Mucosa of rectum (tissue), 2 donors: ENCODE measurements around the gene UBA1.

Experiments
- H3K27ac ChIP-seq, 2 donors: one replicate each; pipeline ENCODE4 v1.7.0; 2013; ENCODE audit warnings: inconsistent platforms in 2 of 2, low read depth in 2 of 2, low read length in 2 of 2
- H3K27me3 ChIP-seq, 2 donors: one replicate each; pipeline ENCODE4 v1.7.0; 2013; ENCODE audit warnings: low read length in 2 of 2; ENCODE audit not compliant: control insufficient read depth in 2 of 2, insufficient read depth in 2 of 2
- H3K36me3 ChIP-seq, 2 donors: one replicate each; pipeline ENCODE4 v1.7.0; 2013; ENCODE audit warnings: low read length in 2 of 2; ENCODE audit not compliant: control insufficient read depth in 2 of 2, insufficient read depth in 2 of 2
- H3K4me1 ChIP-seq, 2 donors: one replicate each; pipeline ENCODE4 v1.7.0; 2013; ENCODE audit warnings: low read length in 2 of 2, mild to moderate bottlenecking in 1 of 2; ENCODE audit not compliant: control insufficient read depth in 2 of 2, insufficient read depth in 2 of 2
- H3K4me3 ChIP-seq, 2 donors: one replicate each; pipeline ENCODE4 v1.7.0; 2013; ENCODE audit warnings: low read length in 2 of 2
- H3K9ac ChIP-seq, 2 donors: one replicate each; pipeline ENCODE4 v1.7.0; 2013; ENCODE audit warnings: low read length in 2 of 2, low read depth in 1 of 2, mild to moderate bottlenecking in 1 of 2
- H3K9me3 ChIP-seq, 2 donors: one replicate each; pipeline ENCODE4 v1.7.0; 2013; ENCODE audit warnings: low read length in 2 of 2; ENCODE audit not compliant: control insufficient read depth in 2 of 2
- donor health status: healthy.
- donor health status: Normal muscosa, but diverticular disease.

UBA1 gene

DNA sequence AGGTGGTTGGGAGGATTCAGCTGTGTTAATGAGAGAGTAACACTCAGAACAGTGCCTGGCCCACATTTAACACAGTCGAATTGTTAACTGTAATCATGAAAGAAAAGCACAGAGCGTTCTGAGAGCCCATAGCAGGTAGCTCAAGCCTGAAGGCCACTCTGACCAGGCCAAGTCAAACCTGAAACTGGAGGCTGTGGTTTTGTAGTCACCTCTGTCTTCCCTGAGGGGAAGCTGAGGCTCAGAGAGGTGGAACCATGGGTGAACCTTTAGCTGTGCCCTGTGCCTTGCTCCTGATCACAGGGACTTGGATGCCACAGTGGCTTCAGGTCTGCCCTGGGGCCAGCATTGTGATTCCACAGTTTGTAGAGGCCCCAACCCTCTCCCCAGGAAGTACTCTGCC lies 16.6 kb upstream of the UBA1 start:
- H3K36me3 ChIP-seq = peaks cover 48 to 53% of the 10 kb centered on the region in 2 donors

DNA sequence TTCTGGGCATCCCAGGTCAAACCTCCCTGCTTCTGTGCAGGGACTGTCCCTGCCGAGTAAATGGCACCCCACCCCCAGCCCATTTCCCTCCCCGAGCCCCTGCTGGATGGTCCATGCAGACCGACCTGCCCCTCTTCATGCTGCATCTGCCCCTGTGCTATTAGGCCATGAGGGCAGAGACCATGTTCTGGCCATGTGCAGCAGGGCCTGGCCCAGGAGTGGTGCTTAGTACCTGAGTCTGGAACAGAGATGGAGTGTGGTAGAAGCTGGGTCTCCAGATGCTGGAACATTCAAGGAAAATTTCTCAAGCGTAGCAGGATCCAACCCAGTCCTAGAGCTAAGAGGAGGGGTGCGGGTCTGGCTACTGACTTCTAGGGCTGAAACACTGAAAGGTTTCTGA lies 15.3 kb upstream of the UBA1 start:
- Histone ChIP-seq H3K27me3 (peaks cover 9 to 20% of the 10 kb centered on the region in 2 donors), H3K36me3 (peaks cover 47 to 54% of the 10 kb centered on the region in 2 donors), H3K9ac (no peak overlapping the region), H3K4me1 (no peaks in the 10 kb centered on the region), H3K27ac (no peak overlapping the region), H3K4me3 (no peak overlapping the region), H3K9me3 (no peaks in the 10 kb centered on the region)

More for the DNA sequence above, 16.6 kb upstream of the UBA1 start:
- no peak overlapping the region for H3K9ac ChIP-seq
- H3K27ac ChIP-seq = no peak overlapping the region
- peaks cover 9 to 14% of the 10 kb centered on the region in 2 donors for H3K27me3 ChIP-seq
- no peak overlapping the region for H3K4me3 ChIP-seq
- no peaks in the 10 kb centered on the region for H3K9me3 ChIP-seq
- H3K4me1 ChIP-seq = no peaks in the 10 kb centered on the region

DNA sequence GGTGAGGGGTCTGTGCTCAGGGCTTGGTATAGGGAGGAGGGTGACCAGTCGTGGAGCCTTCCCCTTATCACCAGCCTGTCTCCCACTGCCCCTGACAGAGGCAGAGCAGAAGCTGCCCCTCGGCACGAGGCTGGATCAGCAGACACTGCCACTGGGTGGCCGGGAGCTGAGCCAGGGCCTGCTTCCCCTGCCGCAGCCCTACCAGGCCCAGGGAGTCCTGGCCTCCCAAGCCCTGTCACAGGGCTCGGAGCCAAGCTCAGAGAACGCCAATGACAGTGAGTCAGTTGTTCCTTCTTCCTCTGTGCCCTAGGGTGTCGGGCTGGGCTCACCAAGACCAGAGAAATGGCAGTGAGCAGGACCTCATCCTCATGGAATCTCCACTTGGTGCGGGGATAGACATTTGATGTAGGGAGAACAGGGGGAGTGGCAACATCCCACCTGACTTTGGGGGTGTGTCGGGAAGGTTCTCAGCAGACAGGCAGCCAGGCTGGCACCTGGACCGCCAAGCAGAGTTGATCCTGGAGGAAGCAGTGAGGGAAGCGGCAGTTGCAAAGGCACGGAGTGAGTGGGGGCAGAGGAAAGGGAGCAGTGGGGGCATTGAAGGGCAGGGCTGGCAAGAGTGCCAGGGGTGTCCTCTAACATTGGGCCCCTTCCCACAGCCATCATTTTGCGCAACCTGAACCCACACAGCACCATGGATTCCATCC lies 14.3 kb upstream of the UBA1 start:
- H3K27me3 ChIP-seq = peaks cover 9 to 20% of the 10 kb centered on the region in 2 donors
- H3K4me3 ChIP-seq = no peak overlapping the region
- H3K4me1 ChIP-seq = no peaks in the 10 kb centered on the region
- peaks cover 46 to 52% of the 10 kb centered on the region in 2 donors for H3K36me3 ChIP-seq
- no peak overlapping the region for H3K27ac ChIP-seq
- H3K9me3 ChIP-seq = no peaks in the 10 kb centered on the region
- no peak overlapping the region for H3K9ac ChIP-seq

DNA sequence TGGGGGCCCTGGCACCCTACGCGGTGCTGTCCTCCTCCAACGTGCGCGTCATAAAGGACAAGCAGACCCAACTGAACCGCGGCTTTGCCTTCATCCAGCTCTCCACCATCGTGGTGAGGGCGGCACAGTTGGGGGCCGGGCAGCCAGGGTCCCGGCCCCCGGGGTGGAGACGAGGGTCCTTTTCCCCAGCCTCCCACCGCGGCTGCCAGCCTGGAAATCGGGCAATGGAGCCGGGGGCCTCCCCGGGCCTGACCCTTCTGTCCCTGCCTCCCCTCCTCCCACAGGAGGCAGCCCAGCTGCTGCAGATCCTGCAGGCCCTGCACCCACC lies 13.7 kb upstream of the UBA1 start:
- Histone ChIP-seq H3K27me3 (peaks cover 9 to 20% of the 10 kb centered on the region in 2 donors), H3K4me3 (no peak overlapping the region), H3K4me1 (no peaks in the 10 kb centered on the region), H3K27ac (no peak overlapping the region), H3K9me3 (no peaks in the 10 kb centered on the region), H3K36me3 (peaks cover 46 to 52% of the 10 kb centered on the region in 2 donors), H3K9ac (no peak overlapping the region)

DNA sequence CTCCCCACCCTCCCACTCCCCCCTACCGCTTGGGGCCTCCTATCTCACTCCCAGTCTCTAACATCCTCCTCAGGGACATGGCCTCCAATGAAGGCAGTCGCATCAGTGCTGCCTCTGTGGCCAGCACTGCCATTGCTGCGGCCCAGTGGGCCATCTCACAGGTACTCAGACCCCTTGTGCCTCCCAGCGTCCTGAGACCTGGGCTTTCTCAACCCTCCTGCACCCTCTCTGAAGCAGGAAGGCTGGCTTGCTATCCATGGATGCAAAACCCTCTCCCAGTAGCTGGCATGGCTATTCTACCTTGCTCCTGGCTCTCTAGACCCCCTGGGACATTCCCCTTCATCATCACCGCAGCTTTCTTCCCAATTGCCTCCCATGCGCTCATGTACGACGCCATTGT lies 13.3 kb upstream of the UBA1 start:
- Histone ChIP-seq H3K4me3 (no peak overlapping the region), H3K27ac (no peak overlapping the region), H3K9ac (no peak overlapping the region), H3K27me3 (peaks cover 9 to 20% of the 10 kb centered on the region in 2 donors), H3K4me1 (no peaks in the 10 kb centered on the region), H3K9me3 (no peaks in the 10 kb centered on the region), H3K36me3 (peaks cover 42 to 54% of the 10 kb centered on the region in 2 donors)

DNA sequence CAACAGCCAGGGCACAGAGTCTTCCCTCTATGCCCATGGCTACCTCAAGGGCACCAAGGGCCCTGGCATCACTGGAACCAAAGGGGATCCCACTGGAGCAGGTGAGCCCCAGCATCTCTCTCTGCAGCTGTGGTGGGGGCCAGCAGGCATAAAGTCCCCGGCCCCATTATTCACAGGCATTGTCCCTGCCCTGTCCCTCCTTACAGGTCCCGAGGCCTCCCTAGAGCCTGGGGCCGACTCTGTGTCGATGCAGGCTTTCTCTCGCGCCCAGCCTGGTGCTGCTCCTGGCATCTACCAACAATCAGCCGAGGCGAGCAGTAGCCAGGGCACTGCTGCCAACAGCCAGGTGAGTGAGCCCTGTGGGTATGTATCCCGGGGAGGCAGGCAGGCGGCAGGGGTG lies 12.3 kb upstream of the UBA1 start:
- Histone ChIP-seq H3K9ac (no peak overlapping the region), H3K27ac (no peak overlapping the region), H3K36me3 (peaks cover 46 to 48% of the 10 kb centered on the region in 2 donors), H3K4me3 (no peak overlapping the region), H3K4me1 (no peaks in the 10 kb centered on the region), H3K27me3 (peaks cover 12 to 20% of the 10 kb centered on the region in 2 donors), H3K9me3 (no peaks in the 10 kb centered on the region)

DNA sequence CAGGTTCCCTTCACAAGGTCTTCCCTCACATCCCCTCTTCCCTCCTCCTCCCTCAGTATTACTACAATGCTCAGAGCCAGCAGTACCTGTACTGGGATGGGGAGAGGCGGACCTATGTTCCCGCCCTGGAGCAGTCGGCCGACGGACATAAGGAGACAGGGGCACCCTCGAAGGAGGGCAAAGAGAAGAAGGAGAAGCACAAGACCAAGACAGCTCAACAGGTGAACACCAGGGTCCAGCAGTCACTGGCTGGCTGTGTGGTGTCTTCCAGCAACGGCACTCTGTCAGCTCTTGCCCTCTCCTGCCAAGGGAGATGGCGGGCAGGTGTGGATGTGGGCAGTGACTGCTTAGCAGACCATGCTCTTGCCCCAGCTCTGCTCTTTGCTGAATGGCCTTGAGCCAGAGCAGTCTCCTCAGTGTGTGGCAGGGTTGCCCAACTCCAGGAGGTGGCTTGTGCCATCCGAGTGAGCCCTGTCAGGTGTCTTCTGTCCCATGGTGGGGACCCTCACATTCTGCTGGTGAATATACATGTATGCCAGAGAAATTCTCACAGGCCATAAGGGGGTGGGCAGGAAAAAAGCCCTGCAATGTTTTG lies 11.4 kb upstream of the UBA1 start:
- Histone ChIP-seq H3K4me3 (no peak overlapping the region), H3K9ac (no peak overlapping the region), H3K27me3 (peaks cover 12 to 20% of the 10 kb centered on the region in 2 donors), H3K9me3 (no peaks in the 10 kb centered on the region), H3K36me3 (peaks cover 44% of the 10 kb centered on the region in 2 donors), H3K4me1 (no peaks in the 10 kb centered on the region), H3K27ac (no peak overlapping the region)

DNA sequence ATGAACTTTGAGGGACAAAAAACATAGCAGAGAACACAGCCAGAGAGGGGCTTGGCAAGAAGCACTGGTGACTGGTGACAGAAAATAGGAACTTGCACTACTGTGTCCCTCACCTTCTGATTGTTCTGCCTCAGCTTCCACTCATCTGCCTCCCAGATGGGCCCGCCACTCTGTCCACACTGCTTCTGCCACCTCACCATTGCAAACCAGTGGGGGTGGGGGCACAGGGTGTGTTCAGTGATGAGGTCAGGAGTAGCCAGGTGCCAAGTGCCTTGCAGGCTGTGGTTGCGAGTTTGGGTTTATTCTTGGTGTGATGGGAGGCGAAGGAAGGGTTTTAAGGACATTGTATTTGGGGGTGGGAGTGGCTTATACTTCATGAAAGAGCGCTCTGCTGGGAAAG lies 9.1 kb upstream of the UBA1 start:
- Histone ChIP-seq H3K9me3 (no peaks in the 10 kb centered on the region), H3K9ac (no peak overlapping the region), H3K27ac (no peak overlapping the region), H3K27me3 (peaks cover 8 to 14% of the 10 kb centered on the region in 2 donors), H3K4me1 (no peaks in the 10 kb centered on the region), H3K4me3 (no peak overlapping the region), H3K36me3 (peaks cover 28 to 36% of the 10 kb centered on the region in 2 donors)

DNA sequence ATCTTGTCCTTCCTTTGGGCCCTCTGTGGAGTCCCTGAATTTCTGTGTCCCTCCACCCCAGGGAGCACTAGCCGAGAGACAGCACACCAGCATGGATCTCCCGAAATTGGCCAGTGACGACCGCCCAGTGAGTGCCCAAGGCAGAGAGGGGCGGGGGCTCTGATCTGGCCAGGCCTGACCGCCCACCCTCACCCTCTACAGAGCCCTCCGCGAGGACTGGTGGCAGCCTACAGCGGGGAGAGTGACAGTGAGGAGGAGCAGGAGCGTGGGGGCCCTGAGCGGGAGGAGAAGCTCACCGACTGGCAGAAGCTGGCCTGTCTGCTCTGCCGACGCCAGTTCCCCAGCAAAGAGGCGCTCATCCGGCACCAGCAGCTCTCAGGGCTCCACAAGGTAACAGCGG lies 8.4 kb upstream of the UBA1 start:
- no peaks in the 10 kb centered on the region for H3K9me3 ChIP-seq
- peaks cover 26 to 33% of the 10 kb centered on the region in 2 donors for H3K36me3 ChIP-seq
- H3K27ac ChIP-seq = no peak overlapping the region
- no peaks in the 10 kb centered on the region for H3K4me1 ChIP-seq
- no peak overlapping the region for H3K9ac ChIP-seq
- peaks cover 8 to 11% of the 10 kb centered on the region in 2 donors for H3K27me3 ChIP-seq
- no peak overlapping the region for H3K4me3 ChIP-seq

DNA sequence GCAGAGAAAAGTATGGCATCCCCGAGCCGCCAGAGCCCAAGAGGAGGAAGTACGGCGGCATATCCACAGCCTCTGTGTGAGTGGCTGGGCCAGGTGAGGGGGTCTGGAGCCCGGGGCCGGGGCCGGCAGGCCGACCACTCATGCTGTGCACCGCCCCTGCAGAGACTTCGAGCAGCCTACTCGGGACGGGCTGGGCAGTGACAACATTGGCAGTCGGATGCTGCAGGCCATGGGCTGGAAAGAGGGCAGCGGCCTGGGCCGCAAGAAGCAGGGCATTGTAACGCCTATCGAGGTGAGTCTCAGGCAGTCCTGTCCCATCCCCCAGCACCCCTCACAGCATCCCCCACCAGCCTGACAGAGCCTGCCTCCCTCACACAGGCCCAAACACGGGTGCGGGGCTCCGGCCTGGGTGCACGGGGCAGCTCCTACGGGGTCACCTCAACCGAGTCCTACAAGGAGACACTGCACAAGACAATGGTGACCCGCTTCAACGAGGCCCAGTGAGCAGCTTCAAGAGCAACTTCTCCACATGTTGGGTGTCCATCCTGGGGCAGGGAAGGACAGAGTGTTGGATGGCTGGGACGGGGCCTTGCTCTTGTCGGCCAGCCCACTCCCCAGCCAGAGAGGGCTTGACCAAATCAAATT lies 7.4 kb upstream of the UBA1 start:
- Histone ChIP-seq H3K9me3 (no peaks in the 10 kb centered on the region), H3K4me1 (no peaks in the 10 kb centered on the region), H3K27ac (no peak overlapping the region), H3K27me3 (peaks cover 8 to 9% of the 10 kb centered on the region in 2 donors), H3K4me3 (no peak overlapping the region), H3K36me3 (peaks cover 24 to 33% of the 10 kb centered on the region in 2 donors), H3K9ac (no peak overlapping the region)
